Measurements from ENCODE around the gene KIF3A.

KIF3A gene

DNA sequence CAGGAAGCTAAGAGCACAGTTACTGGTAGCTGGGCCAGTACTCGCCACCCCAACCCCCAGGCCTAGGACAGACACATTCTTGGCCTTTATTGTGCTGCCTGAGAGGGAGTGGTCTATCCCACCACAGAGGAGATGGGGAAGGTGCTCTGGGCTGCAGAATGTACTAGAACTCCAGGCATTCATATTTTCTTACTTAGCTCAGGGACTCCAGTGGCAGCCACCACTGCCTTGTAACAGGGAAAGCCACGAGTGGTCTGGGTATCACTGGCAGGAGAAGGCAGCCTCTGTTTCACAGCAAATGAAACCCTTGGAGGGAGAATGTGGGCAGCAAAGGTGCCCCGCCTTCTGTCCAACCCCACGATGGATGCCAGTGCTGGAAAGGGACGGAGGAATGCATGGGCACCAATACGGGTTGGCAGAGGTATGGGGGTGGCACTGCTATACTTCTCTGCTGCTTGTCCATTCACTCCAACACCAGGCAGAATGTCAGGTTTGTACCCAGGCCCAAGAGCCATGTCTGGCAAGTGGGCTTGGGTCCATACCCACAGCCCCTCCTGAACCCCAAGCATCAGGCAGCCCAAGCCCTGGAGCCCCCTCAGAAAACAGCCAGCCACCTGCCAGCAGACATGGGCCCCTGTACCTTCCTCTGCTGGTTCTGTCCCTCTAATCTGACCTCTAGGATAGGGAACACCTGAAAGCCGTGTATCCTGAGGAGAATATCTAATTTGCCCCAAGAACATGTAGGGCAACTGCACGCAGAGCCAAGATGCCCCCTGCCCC lies 35.1 kb upstream of the KIF3A start:
- TF ChIP-seq, protein P1, sequence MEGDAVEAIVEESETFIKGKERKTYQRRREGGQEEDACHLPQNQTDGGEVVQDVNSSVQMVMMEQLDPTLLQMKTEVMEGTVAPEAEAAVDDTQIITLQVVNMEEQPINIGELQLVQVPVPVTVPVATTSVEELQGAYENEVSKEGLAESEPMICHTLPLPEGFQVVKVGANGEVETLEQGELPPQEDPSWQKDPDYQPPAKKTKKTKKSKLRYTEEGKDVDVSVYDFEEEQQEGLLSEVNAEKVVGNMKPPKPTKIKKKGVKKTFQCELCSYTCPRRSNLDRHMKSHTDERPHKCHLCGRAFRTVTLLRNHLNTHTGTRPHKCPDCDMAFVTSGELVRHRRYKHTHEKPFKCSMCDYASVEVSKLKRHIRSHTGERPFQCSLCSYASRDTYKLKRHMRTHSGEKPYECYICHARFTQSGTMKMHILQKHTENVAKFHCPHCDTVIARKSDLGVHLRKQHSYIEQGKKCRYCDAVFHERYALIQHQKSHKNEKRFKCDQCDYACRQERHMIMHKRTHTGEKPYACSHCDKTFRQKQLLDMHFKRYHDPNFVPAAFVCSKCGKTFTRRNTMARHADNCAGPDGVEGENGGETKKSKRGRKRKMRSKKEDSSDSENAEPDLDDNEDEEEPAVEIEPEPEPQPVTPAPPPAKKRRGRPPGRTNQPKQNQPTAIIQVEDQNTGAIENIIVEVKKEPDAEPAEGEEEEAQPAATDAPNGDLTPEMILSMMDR (conservative IDR thresholded peaks at IDR 0.05; ENCODE audit: control insufficient read depth, insufficient read depth, low read depth, low read length) = no peak
- no peak for DNase-seq (ENCODE audit: low read depth)
- H3K4me3 ChIP-seq (ENCODE audit: control insufficient read depth, low read depth, low read length) = no peak overlapping the region

DNA sequence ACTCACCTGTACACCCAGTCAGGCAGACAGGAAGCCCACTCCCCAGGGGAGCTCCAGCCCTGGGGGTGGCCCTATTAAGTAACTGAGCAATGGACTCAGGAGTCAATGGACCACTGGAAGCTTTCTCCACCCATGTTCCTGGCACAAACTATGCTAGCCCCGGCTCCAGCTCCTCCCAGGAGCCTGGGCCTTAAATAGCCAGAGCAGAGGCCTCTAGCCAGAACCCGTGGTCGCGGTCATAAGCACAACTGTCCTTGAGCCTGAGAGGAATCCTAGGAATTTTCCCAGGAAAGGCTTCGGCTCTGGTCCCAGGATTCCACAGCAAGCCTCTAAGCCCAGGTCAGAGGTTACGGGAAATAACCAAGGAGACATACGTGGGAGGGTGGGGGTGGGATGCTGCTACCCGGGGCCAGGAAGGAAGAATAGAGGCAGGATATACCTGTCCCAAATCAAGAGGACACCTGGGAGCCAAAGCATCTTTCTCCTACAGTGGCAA lies 34.2 kb upstream of the KIF3A start:
- H3K4me3 ChIP-seq (ENCODE audit: control insufficient read depth, low read depth, low read length) = no peak overlapping the region
- TF ChIP-seq, protein P1 (conservative IDR thresholded peaks at IDR 0.05; ENCODE audit: control insufficient read depth, insufficient read depth, low read depth, low read length) = no peak
- DNase-seq (ENCODE audit: low read depth) = peak; percentile 44

DNA sequence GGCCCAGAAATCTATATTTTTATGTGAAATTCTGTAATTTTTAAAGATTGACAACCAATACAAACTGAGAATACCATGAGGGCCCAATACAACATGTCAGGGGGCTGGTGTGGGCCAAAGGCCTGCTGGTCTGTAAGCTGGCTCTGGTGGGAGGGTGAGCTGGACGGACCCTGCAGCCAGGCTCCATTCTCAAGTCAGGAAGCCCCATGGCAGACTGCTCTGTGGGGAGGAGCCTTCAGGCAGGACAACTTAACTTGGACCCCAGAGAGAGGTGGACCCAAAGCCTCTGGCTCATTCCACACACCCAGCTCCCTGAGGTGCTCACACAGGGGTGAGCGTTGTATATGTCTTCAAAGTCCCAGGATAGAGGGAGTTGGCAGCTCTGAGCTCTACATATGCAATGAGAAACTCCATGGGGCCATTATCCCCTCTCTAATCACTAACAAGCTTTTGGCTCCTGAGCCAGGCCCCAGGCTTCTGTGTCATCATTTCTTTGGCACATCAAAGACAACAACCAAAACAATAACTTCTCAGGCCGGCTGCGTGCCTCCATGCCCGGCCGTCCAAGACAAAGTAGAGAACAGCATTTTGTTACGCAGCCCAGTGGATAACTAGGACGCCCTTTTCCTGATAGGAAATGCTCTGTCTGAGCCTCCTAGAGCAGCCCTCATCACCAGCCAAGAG lies 33.3 kb upstream of the KIF3A start:
- no peak overlapping the region for H3K4me3 ChIP-seq (ENCODE audit: control insufficient read depth, low read depth, low read length)
- no peak for DNase-seq (ENCODE audit: low read depth)
- TF ChIP-seq, protein P1 (conservative IDR thresholded peaks at IDR 0.05; ENCODE audit: control insufficient read depth, insufficient read depth, low read depth, low read length) = no peak

DNA sequence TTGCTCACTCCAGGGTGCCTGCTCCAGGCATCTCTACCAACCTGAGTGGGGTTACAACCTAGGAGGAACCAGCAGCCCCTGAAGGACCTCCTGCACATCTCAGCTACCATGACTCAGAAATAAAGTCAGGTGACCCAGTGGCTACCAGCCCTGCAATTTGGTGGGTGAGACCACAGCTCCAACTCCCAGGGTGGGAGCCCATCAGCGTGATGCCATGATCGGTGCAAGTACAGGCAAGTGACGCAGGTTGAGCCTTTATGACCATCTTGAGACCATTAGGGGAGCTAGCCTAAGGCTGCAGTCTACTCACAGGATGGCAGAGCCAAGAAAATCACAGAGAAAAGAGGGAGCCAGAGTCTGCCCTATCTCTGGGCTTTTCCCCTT lies 31.1 kb upstream of the KIF3A start:
- no peak overlapping the region for H3K4me3 ChIP-seq (ENCODE audit: control insufficient read depth, low read depth, low read length)
- no peak for DNase-seq (ENCODE audit: low read depth)
- TF ChIP-seq, protein P1 (conservative IDR thresholded peaks at IDR 0.05; ENCODE audit: control insufficient read depth, insufficient read depth, low read depth, low read length) = no peak

DNA sequence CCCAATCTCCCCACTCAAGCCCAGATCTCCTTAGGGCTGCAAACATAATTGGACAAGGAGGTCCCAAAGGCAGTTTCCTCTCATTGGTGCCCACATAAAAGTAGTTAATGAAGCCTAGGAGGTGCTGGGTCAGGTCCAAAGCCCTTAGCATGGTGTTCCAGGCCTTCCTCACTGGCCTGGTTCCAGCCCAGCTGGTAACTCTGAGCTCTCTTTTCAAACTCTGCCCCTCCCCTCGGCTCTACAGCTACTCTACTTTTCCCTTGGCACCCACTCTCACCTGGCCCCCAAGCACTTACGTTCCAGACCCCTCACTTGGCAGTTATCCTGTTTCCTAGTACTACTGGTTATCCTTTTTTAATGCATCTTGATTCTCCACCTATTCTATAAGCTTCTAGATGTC lies 29.8 kb upstream of the KIF3A start:
- TF ChIP-seq, protein P1 (conservative IDR thresholded peaks at IDR 0.05; ENCODE audit: control insufficient read depth, insufficient read depth, low read depth, low read length) = no peak
- DNase-seq (ENCODE audit: low read depth) = no peak
- H3K4me3 ChIP-seq (ENCODE audit: control insufficient read depth, low read depth, low read length) = no peak overlapping the region

DNA sequence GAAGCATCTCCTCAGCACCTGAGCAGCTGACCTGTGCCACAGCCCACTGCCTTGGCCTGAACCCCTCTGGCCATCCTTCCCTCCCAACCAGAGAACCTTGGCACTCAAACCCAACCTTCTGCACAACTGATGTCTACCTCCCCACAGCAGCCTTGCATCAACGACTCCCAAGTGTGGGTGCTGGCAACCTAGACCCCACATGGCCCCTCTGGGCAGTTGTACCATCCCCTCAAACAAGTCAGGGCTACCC lies 29.4 kb upstream of the KIF3A start:
- TF ChIP-seq, protein P1 (conservative IDR thresholded peaks at IDR 0.05; ENCODE audit: control insufficient read depth, insufficient read depth, low read depth, low read length) = no peak
- DNase-seq (ENCODE audit: low read depth) = no peak
- no peak overlapping the region for H3K4me3 ChIP-seq (ENCODE audit: control insufficient read depth, low read depth, low read length)
